Tibial artery (tissue), 4 donors: Measurements from ENCODE around the gene NEB.
"Not testable (repeated sequence)": the region's sequence is repeated elsewhere in the genome, so short reads cannot be mapped to it uniquely, and the experiment has no call there.

Experiments
- DNase-seq, 2 donors: peaks; one replicate each; pipeline ENCODE4 v3.0.0-alpha.2; 2019
- H3K27ac ChIP-seq, 2 donors: fragments of 200-600 bp; sonication (generic) in 1 of 2; 1 replicate in 1 of 2; 2 replicates in 1 of 2; pipeline ENCODE4 v1.5.1; 2018 to 2019; ENCODE audit warnings: mild to moderate bottlenecking in 1 of 2
- H3K27me3 ChIP-seq, 2 donors: fragments of 200-600 bp; sonication (generic) in 1 of 2; one replicate each; pipeline versions ENCODE4 v1.5.1 to v1.6.0; 2016 to 2019
- H3K36me3 ChIP-seq, 3 donors: fragments of 200-600 bp; sonication (generic) in 2 of 3; one replicate each; pipeline ENCODE4 v1.5.1; 2016 to 2019; ENCODE audit warnings: mild to moderate bottlenecking in 2 of 3
- H3K4me1 ChIP-seq, 4 donors: fragments of 200-600 bp; sonication (generic) in 2 of 4; 1 replicate in 3 of 4; 2 replicates in 1 of 4; pipeline ENCODE4 v1.5.1; 2016 to 2019
- H3K4me3 ChIP-seq, 2 donors: fragments of 200-600 bp; sonication (generic) in 1 of 2; 1 replicate in 1 of 2; 2 replicates in 1 of 2; pipeline ENCODE4 v1.5.1; 2018 to 2019; ENCODE audit warnings: mild to moderate bottlenecking in 2 of 2
- H3K9me3 ChIP-seq, 3 donors: fragments of 200-600 bp; sonication (generic) in 1 of 3; one replicate each; pipeline ENCODE4 v1.5.1; 2016 to 2019
- CTCF ChIP-seq, 2 experiments: fragments of 200-600 bp in 1 of 2; fragments of 450-650 bp in 1 of 2; IDR thresholded peaks; one replicate each; pipeline ENCODE4 v1.5.1; 2017 to 2019; ENCODE audit warnings: antibody characterized with exemption in 2 of 2, mild to moderate bottlenecking in 1 of 2, moderate library complexity in 1 of 2
- intact Hi-C: fragments of 100-400 bp; cut with DNase I; formaldehyde crosslinking; loops from one replicate; pipeline ENCODE4 v1.15.0; 2023; ENCODE audit warnings: low total_unique reads

NEB gene

GRCh38 chr2:151651274-151651673 lies 83.0 kb downstream of the NEB start:
- intact Hi-C loops, result no loop called here
- TF ChIP-seq CTCF (IDR thresholded peaks at IDR 0.05), result no peak
- H3K9me3 ChIP-seq, result peaks cover 0 to 14% (median 7%) of the 10 kb centered on the region in 3 donors
- DNase-seq, result no peak
- H3K27me3 ChIP-seq, result no peaks in the 10 kb centered on the region
- no peaks in the 10 kb centered on the region for H3K4me1 ChIP-seq
- no peaks in the 10 kb centered on the region for H3K36me3 ChIP-seq
- no peak overlapping the region for H3K4me3 ChIP-seq
- H3K27ac ChIP-seq, result no peak overlapping the region

- Histone ChIP-seq H3K4me3 (no peak overlapping the region), H3K36me3 (no peaks in the 10 kb centered on the region), H3K27ac (no peak overlapping the region), H3K27me3 (no peaks in the 10 kb centered on the region), H3K4me1 (no peaks in the 10 kb centered on the region), H3K9me3 (peaks cover 0 to 14% (median 7%) of the 10 kb centered on the region in 3 donors)
- intact Hi-C loops, result no loop called here
- TF ChIP-seq CTCF (IDR thresholded peaks at IDR 0.05), result no peak
- no peak for DNase-seq
Measured at GRCh38 chr2:151650456-151650855, 83.8 kb downstream of the NEB start.

GRCh38 chr2:151649966-151650365 lies 84.3 kb downstream of the NEB start:
- DNase-seq, result no peak
- H3K4me1 ChIP-seq, result no peaks in the 10 kb centered on the region
- intact Hi-C loops, result no loop called here
- no peak for TF ChIP-seq CTCF (IDR thresholded peaks at IDR 0.05)
- H3K9me3 ChIP-seq, result peaks cover 0 to 14% (median 7%) of the 10 kb centered on the region in 3 donors
- H3K36me3 ChIP-seq, result no peaks in the 10 kb centered on the region
- H3K27ac ChIP-seq, result no peak overlapping the region
- no peak overlapping the region for H3K4me3 ChIP-seq
- no peaks in the 10 kb centered on the region for H3K27me3 ChIP-seq

- no peak overlapping the region for H3K27ac ChIP-seq
- DNase-seq, result no peak
- H3K4me3 ChIP-seq, result no peak overlapping the region
- H3K4me1 ChIP-seq, result no peaks in the 10 kb centered on the region
- intact Hi-C loops, result no loop called here
- peaks cover 0 to 14% (median 7%) of the 10 kb centered on the region in 3 donors for H3K9me3 ChIP-seq
- no peaks in the 10 kb centered on the region for H3K27me3 ChIP-seq
- no peak for TF ChIP-seq CTCF (IDR thresholded peaks at IDR 0.05)
- H3K36me3 ChIP-seq, result no peaks in the 10 kb centered on the region
Measured at GRCh38 chr2:151649400-151649799, 84.9 kb downstream of the NEB start.

DNA sequence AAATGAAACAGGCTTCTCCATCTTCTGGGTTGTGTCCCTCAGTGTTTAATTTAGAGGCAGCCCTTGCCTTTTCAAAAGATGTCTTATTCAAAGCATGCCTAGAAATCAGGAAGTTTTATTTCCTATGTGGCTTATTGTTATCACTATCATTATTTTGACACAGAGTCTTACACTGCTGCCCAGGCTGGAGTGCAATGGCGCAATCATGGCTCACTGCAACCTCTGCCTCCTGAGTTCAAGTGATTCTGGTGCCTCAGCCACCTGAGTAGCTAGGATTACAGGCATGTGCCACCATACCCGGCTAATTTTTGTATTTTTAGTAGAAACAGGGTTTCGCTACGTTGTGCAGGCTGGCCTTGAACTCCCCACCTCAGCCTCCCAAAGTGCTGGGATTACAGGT lies 87.8 kb downstream of the NEB start:
- H3K36me3 ChIP-seq, H3K4me1 ChIP-seq, H3K4me3 ChIP-seq, H3K27ac ChIP-seq, H3K27me3 ChIP-seq, DNase-seq, intact Hi-C loops: not testable (repeated sequence)
- H3K9me3 ChIP-seq, result peaks cover 0 to 14% (median 7%) of the 10 kb centered on the region in 3 donors

DNA sequence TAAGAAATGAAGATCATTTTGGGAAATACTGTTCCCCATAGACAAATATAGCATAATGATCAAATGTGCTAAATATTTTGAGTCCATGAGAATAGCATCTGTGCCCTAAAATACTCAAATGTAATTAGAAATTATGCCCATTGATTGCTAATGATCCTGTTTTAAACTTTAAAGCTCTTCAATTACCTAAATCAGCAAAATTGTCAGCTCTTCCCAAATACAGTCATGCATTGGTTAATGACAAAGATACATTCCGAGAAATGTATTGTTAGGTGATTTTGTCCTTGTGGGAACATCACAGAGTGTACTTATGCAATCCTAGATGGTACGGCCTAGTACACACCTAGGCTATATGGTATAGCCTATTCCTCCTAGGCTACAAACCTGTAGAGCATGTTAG lies 89.7 kb downstream of the NEB start:
- Histone ChIP-seq H3K27me3 (no peaks in the 10 kb centered on the region), H3K27ac (no peak overlapping the region), H3K4me1 (no peaks in the 10 kb centered on the region), H3K36me3 (no peaks in the 10 kb centered on the region), H3K4me3 (no peak overlapping the region), H3K9me3 (peaks cover 0 to 14% (median 7%) of the 10 kb centered on the region in 3 donors)
- TF ChIP-seq CTCF (IDR thresholded peaks at IDR 0.05), result no peak
- intact Hi-C loops, result no loop called here
- no peak for DNase-seq

DNA sequence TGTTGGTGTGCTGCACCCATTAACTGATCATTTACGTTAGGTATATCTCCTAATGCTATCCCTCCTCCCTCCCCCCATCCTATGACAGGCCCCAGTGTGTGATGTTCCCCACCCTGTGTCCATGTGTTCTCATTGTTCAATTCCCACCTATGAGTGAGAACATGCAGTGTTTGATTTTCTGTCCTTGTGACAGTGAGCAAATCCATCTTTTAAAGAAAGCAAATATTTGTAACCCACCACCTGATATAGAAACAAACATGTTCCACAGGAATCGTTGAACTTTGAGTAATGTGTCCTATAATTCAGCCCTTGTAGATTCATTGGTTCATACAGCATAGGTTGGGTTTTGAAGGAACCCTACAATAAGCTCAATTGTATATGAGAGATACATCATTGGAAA lies 92.4 kb downstream of the NEB start:
- H3K4me3 ChIP-seq, H3K27me3 ChIP-seq, H3K9me3 ChIP-seq, H3K36me3 ChIP-seq, intact Hi-C loops, H3K27ac ChIP-seq, DNase-seq: not testable (repeated sequence)
- H3K4me1 ChIP-seq, result peaks cover 0 to 20% (median 3%) of the 10 kb centered on the region in 4 donors
